DMS79 treated with DMSO at 0.1 percent for 48 hours (cell line): ENCODE measurements around the gene TUBA3D.
A peak's percentile ranks its signal among the peaks of the same experiment; 100 is the strongest.
"Not testable (repeated sequence)": the region's sequence is repeated elsewhere in the genome, so short reads cannot be mapped to it uniquely, and the experiment has no call there.

ENCODE experiments used
- DNase-seq: peaks from one replicate; lab custom pipeline; 2025; lab: John Stamatoyannopoulos, UW

TUBA3D gene

GRCh38 chr2:131483981-131484820, 8.3 kb downstream of the TUBA3D start:
- not testable (repeated sequence) for DNase-seq

GRCh38 chr2:131484906-131485460, 9.1 kb downstream of the TUBA3D start:
- not testable (repeated sequence) for DNase-seq

GRCh38 chr2:131486201-131486902, 10.4 kb downstream of the TUBA3D start:
- DNase-seq = not testable (repeated sequence)

GRCh38 chr2:131488306-131489205, 12.6 kb downstream of the TUBA3D start:
- DNase-seq = peak; percentile 25

GRCh38 chr2:131490616-131491468, 14.9 kb downstream of the TUBA3D start:
- peak; percentile 22 for DNase-seq

GRCh38 chr2:131491469-131491836, 15.5 kb downstream of the TUBA3D start:
- peak; percentile 21 for DNase-seq

GRCh38 chr2:131492015-131492417, 16.1 kb downstream of the TUBA3D start, which contains the start of gene MZT2A:
Gene MZT2A, minus strand, starts transcription at chr2:131492397. Its CDS starts 21 bp downstream, at chr2:131492376.
- not testable (repeated sequence) for DNase-seq

- DNase-seq = peak; percentile 94
Observed at GRCh38 chr2:131492418-131493198, 16.7 kb downstream of the TUBA3D start.

GRCh38 chr2:131493199-131493968, 17.5 kb downstream of the TUBA3D start:
- DNase-seq = peak; percentile 50

GRCh38 chr2:131495506-131495905, 19.6 kb downstream of the TUBA3D start:
- not testable (repeated sequence) for DNase-seq

GRCh38 chr2:131498321-131498973, 22.5 kb downstream of the TUBA3D start:
- DNase-seq = not testable (repeated sequence)

- DNase-seq = not testable (repeated sequence)
Observed at GRCh38 chr2:131503587-131503986, 27.7 kb downstream of the TUBA3D start.

- not testable (repeated sequence) for DNase-seq
Observed at GRCh38 chr2:131504082-131504750, 28.3 kb downstream of the TUBA3D start.

- no peak for DNase-seq
Observed at GRCh38 chr2:131509615-131510014, 33.7 kb downstream of the TUBA3D start.

GRCh38 chr2:131511291-131511968, 35.5 kb downstream of the TUBA3D start:
- DNase-seq = not testable (repeated sequence)

- DNase-seq = not testable (repeated sequence)
Observed at GRCh38 chr2:131511969-131512870, 36.3 kb downstream of the TUBA3D start.
